ENCODE results near the gene HABP2.

Gene HABP2

DNA sequence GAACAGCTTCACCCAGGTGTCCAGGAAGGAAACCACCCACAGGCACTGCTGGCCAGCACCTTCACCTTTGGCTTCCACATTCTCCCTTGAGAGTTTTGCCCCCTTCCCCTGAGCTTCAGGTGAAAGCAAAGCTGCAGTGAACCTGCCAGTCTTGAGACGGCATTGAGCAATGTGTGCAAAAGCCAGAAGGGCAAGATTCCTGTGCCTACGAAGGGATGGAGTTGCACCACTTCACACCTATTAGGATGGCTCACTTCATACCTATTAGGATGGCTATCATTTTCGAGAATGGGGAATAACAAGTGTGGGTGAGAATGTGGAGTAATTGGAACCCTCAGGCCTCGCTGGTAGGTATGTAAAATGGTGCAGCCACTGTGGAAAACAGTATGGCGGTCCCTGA, 7.2 kb downstream of the HABP2 start:
- no peak for DNase-seq

DNA sequence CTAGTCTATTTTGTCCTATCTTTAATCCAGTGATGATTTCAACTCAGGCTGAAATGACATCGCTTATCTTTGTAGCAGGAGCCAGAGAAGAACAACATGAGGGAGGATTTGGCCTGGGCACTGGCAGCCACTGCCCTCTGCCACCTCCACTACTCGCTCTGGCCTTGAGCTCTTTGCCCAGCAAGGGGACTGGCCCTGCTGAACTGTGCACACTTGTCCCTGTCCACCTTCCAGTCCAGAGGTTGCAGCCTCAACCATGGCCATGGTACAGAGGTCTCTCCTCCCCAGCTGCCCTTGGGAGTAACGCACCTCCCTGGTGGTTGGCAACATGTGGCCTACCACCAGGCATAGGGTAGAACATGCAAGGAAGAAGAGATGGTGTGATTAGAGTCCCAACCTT, 8.4 kb downstream of the HABP2 start:
- DNase-seq: no peak

DNA sequence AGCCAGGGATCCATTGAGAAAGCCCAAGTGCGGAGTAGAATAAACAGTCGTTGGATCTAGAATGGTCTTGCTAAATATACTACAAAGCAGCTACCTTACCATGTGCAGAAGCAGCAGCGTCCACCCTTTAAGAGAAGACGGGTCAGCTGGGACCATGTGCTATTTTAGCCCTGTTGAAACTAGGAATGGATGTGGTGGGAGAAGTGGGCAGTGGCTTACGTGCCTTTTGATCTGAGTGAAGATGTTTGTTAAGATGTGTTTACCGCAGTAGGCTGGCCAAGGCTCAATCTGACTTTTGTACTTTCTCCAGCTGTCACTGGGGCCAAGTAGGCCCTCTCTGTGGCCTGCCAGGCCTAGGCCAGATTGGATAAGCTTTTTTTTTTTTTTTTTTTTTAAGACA, 9.2 kb downstream of the HABP2 start:
- no peak for DNase-seq

DNA sequence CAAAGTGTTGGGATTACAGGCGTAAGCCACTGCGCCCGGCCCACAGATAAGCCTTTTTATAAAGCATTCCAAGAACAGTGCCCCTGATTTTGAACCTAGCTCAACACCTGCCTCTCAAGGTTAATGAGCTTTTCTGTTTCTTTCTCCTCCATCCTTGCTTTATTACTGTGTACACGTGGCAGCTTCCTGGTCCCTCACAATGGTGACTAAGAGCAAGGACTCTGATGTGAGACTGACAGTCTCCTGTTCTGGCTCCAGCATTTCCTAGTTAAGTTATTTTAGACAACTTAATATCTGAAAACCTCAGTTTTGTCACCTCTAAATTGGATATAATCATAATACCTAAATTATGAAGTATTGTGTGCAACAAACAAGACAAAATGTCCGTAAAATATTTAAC, 9.9 kb downstream of the HABP2 start:
- no peak for DNase-seq

DNA sequence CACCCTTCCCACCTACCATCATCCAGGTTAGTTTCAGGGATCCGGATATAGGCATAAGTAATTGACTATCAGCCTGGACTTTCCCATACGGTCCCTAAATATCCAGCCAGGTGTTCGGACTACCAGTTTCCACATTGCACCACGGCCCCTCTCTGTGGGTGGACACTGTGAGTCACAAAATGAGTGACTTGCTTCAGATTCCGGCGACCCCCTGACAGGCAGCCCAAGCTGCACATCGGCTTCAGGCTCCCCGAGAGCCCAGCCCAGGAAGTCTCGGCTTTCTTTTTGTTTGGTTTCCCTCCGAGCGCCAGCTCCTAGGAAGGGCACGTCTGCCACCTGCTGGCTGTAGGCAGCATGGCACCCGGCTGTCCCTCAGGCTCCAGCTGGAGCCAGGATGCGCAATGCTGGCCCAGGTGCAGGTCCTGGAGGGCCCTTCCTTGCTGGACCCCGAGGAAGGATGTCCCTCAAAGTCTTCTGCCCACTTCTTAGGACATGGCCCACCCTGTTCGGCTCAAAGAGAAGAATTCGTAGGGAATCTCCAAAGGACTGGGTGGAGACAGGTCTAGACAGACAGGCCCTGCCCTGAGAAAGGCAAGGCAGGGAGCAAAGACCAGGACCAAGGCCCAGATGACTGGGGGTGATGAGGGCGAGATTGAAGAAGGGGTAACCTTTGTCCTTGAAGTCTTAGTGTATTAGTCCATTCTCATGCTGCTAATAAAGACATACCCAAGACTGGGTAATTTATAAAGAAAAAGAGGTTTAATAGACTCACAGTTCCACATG, 10.6 kb downstream of the HABP2 start:
- peak; percentile 84 for DNase-seq

DNA sequence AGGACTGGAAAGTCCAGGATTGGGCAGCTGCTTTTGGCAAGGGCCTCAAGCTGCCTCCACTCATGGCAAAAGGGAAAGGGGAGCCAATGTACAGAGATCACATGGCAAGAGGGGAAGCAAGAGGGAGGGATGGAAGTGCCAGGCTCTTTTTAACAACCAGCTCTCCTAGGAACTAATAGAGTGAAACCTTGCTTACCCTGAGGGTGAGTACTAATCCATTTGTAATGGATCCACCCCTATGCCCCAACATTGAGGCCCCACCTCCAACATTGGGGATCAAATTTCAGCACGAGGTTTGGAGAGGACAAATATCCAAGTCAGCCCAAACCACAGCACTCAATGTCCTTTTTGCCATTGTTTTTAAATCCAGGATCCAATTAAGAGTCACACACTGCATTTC, 12.5 kb downstream of the HABP2 start:
- DNase-seq: no peak

DNA sequence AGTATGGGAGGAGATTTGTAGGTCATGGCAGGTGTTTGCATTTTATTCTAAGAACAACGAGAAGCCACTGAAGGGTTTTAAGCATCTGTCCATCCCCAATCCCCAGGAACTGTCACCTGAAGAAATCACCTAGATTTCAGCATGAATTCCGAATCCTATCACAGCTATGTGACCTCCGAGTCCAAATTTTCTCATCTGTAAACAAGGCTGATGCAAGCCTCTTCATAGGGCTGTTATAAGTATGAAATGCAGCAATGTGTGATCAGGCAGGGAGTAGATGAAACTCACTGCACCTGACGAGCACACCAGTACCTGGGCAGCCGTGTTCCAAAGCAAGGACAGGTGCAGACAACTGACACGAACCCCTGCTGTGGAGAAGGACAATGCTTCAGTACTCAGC, 14.0 kb downstream of the HABP2 start:
- DNase-seq: no peak

DNA sequence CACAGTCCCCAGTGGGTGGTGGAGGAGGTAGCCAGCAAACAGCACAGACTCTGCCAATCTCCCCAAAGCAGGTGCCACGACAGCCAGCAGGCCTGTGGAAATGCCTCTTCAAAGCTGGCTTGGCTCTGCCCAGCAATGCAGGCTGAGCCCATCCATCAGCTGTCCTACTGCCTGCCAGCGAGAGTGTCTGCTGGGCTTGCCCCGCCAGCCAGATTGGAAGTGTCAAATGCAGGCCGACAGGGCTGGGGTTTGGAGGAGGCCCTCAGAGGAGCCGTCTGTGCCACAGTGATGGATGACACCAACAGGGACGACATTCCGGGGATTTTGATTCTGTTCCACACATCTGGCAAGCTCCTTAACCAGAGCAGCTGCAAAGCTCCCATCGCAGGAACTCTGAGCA, 16.7 kb downstream of the HABP2 start:
- peak; percentile 84 for DNase-seq

DNA sequence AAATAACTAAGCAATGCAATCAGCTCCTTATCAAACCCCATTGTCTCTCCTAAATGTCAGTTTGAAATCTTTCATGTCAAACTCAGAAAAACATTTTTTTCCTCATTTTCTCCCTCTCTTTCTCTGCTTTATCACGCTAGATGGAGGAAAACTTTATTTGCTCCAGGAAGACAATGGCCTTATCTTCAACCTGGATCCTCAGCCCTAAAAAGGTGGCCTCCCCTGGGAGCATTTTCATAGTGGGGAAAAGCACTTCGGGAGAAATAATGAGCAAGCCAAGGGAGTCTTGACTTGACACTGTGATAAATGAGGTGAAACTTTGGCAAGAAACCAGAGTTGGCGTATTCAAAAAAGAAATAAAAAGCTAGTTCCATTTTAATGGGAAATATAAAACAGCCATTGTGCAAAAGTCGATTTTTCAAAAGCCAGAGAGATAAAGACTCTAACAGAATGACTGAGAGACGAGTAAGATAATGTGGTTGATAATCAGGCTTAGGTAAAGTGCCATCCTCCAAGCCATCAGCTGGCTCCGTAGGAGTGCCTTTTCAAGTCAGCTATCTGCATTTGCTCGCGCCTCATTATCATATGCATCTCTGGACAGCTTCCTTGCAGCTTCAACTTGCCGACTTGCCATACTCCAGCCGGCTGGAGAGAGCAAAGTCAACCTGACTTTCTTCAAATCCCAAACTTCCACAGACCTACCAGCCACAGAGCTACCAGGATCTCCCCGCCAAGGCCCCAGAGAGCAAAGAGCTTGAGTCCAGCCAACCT, 19.9 kb downstream of the HABP2 start:
- no peak for DNase-seq

DNA sequence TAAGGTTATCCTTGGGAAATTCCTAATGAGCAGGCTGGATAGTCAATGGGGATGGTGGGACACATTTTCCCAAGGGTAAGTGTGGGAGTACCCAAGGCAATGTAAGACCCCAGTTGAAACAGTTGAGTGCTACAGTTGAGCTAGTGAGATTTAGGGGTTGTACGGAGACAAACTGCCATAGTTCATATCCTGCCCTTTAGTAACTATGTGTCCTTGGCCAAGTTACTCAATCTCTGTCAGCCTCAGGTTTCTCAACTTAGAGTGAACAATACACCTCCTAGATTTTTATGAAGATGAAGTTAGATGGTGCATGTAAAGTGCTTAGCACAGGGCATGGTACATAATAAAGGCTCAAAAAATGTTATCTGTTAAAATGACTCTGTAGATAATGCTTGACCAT, 20.5 kb downstream of the HABP2 start:
- no peak for DNase-seq

DNA sequence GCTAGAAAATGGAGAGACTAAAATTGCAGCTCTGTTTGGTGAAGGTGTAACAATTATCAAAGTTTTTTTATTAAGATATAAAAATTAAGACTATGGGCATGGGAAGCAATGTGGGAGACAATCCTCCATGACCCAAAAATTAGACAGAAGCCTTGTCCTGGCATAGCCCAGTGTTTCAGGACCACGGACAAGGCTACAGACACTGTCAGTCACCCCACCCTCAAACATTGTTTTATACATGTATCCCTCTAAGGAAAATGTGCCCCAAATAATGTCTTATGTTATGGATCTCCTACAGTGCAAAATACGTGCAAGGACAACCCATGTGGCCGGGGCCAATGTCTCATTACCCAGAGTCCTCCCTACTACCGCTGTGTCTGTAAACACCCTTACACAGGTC, 24.0 kb downstream of the HABP2 start:
- DNase-seq: peak; percentile 68

DNA sequence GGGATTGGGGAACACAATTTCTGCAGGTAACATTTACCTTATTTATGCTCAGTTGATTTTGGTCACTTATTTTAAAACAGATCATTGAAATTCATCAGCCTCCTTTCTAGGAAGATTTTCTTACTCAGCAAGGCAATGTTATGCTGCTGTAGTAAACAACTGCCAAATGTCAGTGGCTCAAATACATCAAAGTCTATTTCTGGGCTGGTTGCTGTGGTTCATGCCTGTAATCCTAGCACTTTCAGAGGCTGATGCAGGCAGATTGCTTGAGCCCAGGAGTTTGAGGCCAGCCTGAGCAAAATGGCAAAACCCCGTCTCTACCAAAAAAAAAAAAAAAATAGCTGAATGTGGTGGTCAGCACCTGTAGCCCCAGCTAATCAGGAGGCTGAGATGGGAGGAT, 25.9 kb downstream of the HABP2 start:
- DNase-seq: no peak

DNA sequence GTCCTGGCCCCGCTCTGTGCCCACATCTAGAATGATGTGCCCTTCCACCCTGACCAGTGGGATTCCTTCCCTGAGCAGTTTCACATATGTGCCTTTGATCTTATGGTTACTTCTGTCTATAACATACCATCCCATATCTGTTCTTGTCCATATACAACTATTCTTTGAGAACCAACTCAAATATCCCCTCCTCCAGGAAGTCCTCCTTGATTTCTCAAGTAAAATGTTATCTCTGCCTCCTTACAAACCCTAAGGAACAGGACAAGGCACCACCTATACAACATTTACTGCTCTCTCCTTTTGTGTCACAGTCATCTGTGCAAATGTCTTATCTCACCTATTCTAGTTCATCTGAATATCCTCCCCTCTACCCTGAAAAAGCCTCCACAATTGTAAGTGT, 28.2 kb downstream of the HABP2 start:
- DNase-seq: no peak

DNA sequence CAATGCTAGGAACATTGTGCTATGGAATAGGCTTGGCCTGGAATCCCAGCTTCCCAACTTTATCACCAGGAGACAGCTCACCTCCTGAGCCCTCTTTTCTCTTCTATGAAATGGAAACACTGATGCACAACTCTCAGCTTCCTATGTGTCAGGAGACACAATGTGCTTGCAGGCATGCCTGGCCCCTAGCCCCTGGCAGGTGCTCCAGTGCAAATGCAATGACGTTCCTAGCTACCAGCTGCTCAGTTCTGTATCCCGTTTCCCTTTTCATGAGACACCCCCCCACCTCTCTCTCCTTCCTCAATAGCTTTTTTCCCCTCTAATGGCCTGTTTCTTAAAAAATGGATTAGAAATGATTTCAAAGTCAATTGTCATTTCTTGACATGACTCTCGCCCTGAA, 30.7 kb downstream of the HABP2 start:
- peak; percentile 47 for DNase-seq

DNA sequence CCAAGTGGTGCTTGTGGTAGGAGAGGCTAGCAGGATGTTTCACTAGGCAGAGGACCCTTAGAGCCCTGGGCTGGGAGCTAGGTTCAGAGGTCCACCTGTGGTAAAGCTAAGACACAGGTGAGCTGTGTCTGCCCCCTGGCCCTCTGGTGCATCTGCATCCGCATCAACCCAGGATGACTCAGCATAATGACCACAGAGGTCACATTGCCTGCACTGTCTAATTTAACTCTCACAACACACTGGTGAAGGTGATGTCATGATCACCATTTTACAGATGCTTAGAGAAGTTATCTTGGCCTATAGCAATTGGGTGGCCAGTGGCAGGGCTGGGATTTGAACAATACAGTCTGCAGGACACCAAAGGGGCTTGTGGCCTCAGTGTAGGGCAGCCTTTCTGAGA, 33.1 kb downstream of the HABP2 start:
- DNase-seq: no peak

DNA sequence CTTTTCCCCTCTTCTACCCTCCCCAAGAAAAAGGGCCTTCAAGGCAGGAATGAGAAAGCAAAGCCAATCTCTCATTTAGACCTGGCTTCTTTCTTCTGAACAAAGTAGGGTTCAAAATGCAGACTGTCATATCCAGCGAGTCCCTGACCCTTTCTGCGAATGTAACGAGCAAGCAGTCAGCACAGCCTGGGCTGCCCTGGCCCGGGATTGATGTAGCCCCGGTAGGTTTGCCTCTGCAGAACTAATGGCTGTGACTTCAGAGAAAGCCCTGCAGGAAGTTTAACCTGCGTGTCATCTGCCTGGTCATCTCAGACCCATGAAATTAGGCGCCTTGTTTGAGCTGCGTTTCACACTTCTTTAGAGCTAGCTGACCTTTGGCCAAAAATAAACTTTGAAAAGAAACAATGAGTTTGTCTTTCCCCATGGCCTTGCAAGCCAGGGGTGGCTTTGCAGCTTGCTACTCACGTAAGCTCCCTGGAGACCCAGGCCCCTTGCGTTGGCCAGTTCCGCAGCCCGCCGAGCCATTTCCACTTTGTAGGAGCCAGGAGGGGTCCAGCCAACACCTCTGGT, 36.4 kb downstream of the HABP2 start:
- no peak for DNase-seq

DNA sequence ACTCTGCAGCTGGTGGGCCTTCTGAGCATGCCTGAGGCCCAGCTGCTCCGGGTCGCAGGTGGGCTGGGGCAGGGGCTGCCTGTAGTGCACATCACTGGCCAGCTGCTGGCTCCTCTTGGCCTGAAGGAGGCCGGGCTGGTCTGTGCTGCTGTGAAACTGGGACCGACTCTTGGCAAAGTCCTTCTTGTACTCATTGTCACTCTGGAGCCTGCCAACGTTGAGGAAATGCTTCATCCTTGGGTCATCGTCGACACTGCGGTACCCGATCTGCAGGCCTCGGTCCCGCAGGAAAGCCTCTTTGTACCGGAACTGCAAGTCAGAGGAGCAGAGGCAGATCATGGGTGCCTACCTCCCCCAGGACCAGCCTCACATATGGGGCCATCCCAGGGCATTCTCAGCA, 37.7 kb downstream of the HABP2 start:
- peak; percentile 41 for DNase-seq

DNA sequence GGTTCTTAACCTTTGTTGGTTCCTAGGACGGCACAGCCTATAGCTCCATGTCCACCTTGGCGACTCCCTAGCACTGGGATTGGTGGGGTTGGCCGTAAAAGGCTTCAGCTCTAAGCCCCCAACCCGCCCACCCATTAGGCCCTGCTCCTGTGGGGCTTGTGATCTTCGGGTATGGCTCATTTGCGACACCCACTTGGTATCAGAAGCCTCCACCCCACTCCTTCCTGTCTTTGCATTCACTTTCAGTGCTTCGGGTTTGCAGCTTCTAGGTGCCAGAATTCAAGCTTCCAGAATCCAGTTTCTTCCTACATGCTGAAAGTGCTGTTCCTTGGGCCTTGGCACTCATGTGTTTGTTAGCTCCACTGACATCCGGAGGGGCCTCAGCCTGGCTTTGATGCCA, 39.5 kb downstream of the HABP2 start:
- no peak for DNase-seq

DNA sequence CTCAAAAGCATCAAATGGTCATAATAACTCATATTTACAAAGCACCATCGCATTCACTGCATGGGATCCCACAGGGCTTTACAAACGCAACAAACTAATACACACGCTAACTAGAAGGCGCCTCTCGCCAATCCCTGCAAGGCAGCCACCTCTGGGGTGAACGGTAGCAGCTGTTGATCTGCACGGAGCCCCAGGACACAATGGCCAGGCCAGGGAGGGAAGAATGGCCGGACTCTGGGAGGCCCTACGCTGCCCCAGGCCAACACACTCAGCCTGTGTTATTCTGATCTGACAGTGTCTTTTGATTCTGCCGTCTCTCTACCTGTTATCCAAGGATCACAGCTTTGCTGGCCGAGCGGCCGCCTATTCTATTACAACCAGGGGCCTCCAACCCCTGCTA, 41.8 kb downstream of the HABP2 start:
- no peak for DNase-seq

DNA sequence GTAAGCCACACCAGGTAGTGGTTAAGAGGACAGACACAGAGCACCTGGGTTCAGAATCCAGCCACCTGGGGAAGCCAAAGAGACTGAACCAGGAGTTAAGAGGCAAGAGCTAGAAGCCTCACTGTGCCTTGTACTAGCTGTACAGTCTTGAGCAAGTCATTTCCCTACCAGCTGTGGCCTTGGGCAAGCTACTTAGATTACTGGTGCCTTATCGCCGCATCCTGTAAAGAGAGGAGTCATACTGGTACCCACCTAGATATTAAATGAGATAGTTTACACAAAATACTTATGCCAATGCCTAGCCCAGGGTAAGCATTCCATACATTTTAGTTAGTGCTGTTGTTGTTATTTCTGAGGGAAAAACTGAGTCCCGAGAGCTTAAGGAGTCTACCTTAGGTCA, 47.7 kb downstream of the HABP2 start:
- DNase-seq: no peak

DNA sequence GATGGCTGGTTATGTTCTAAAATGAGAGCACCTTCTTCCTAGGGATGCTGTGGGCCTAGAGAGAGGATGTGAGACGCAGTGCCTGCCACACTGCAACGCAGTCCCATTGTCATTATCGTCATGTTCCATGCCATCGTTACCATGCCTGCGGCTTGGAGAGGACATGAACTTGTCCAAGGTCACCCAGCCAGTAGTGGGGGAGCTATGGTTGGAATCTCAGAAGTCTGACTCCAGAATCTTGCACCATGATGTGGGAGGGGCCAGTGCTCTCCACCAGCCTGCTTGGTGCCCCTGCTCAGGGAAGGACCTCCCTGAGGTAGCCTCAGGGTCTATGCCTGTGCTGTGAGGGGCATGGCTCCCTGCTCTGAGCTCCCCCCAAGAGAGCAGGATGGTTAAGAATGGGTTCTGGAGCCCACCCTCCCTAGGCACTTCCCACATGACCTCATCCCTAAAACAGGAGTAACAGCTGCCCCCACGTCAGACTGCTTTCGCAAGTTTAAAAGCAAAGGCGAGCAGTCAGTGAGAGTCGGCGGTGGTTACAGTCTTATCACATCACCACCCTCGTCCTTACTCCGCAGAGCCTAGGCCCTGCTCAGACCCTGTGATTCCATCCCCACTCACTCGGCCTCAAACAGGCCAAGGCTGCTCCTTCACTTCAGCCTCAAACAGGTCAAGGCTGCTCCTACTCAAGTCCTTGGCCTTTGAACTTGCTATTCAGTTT, 50.4 kb downstream of the HABP2 start:
- DNase-seq: no peak

DNA sequence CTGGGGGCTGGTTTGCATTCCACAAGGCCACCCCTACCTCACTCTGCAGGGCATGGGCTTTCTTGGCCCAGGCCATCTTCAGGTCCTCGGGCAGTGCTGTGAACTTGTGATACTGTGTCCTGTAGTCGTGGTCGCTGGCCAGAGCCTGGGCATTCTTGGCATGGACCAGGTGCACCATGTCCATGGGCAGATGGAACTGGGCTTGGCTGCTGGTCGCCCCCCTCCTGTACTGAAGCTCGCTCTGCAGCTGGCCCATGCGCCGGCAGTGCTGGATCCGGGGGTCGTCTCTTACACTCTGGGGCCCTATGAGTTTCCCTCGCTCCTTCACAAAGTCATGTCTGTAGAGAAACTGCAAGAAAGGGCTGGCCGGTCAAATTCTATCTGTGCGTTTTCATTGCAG, 51.7 kb downstream of the HABP2 start:
- DNase-seq: no peak

DNA sequence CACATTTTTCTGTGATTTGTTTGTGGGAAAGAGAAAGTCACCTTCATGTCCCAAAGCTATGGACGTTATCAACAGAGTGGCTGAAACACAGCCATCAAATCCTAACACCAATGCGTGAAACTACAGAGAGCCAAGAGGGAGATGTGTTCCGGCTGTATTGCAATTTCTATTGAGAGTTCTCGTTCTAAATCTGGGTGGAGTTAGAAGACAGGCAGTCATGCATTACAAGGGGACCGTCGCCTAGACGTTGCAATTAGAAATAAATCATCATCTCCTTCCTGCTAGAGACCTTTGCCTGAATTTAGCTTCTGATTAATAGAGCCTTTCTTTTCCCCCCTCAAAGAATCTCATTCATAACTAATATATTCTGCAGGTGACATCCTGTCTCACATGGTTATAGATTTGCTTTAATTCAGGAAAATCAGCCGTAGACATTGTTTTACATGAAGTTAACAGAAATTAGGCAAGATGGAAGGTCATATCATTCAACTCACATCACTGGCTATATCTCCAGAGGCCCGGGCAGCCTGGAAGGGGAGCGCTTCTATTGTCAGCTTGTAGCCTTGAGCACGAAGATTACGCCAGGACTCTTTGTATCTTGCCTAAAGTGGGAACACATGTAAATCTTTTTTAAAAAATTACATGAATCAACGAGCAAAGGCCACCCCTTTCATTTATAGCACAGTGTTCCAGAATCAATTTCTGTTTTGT, 52.6 kb downstream of the HABP2 start:
- no peak for DNase-seq

Data from right hindlimb (tissue), 1 donor.